GM12878 (cell line): Measurements from ENCODE around the gene SCTR. TPM values are rescaled to one million over a fixed set of nuclear protein-coding genes. Genes with fewer than 3 reads are reported as not detected.

Experiments used
- ATAC-seq: fragments of 200-7000 bp; cut with Tn5 transposase; 3 replicates; pipeline ENCODE4 v1.9.1; 2020; ENCODE audit warnings: mild to moderate bottlenecking, moderate library complexity
- BruUV-seq: library from RNA; stranded (reverse); fragments of 400-500 nt; replicated peaks from 2 replicates; lab custom pipeline; 2021; lab: Mats Ljungman, UMichigan
- CTCF ChIA-PET: fragments of 300-600 bp; sonication (Branson Sonifier 250); formaldehyde crosslinking; extraction: SDS; loops from one replicate; lab custom pipeline; 2021; ENCODE audit warnings: inconsistent platforms; lab: Yijun Ruan, JAX
- POLR2A ChIA-PET: fragments of 350-600 bp; formaldehyde crosslinking; extraction: SDS; loops from one replicate; lab custom pipeline; 2021; ENCODE audit warnings: inconsistent platforms; lab: Charles Lee
- RAD21 ChIA-PET: fragments of 300-600 bp; sonication (Branson Sonifier 250); formaldehyde crosslinking; loops from one replicate; lab custom pipeline; 2023; ENCODE audit warnings: antibody characterized with exemption; ENCODE audit not compliant: unreplicated experiment; lab: Charles Lee
- SMC1A ChIA-PET: fragments of 300-600 bp; sonication (Branson Sonifier 250); formaldehyde crosslinking; loops from one replicate; lab custom pipeline; 2023; ENCODE audit not compliant: unreplicated experiment, uncharacterized antibody; lab: Charles Lee
- DNase-seq: peaks from one replicate; pipeline ENCODE4 v3.0.0-alpha.2; 2011; ENCODE audit warnings: low read depth, low spot score
- FAIRE-seq: peaks from 3 replicates; lab custom pipeline; 2011; peaks lifted over from hg19 to GRCh38; lab: Jason Lieb, UNC
- H2AFZ ChIP-seq: 2 replicates; pipeline ENCODE4 v1.6.0; 2011; ENCODE audit warnings: low read depth, low read length, control low read depth; ENCODE audit not compliant: control insufficient read depth
- H3K27ac ChIP-seq: 2 replicates; pipeline ENCODE4 v1.5.1; 2011; ENCODE audit warnings: control low read depth; ENCODE audit not compliant: control insufficient read depth, insufficient read depth
- H3K27me3 ChIP-seq, 2 experiments: replicated peaks in 1 of 2; 2 replicates each; pipeline versions ENCODE4 v1.6.0 to v1.6.1; 2011; ENCODE audit warnings: low read length in 1 of 2; ENCODE audit not compliant: control insufficient read depth in 2 of 2, insufficient read depth in 2 of 2
- H3K36me3 ChIP-seq, 2 experiments: 2 replicates each; pipeline ENCODE4 v1.5.1; 2011; ENCODE audit warnings: low read length in 1 of 2; ENCODE audit not compliant: control insufficient read depth in 2 of 2, insufficient read depth in 2 of 2
- H3K4me1 ChIP-seq: 2 replicates; pipeline ENCODE4 v1.6.1; 2011; ENCODE audit warnings: mild to moderate bottlenecking, low read length, moderate library complexity, mixed read lengths; ENCODE audit not compliant: control insufficient read depth, insufficient read depth
- H3K4me2 ChIP-seq: 2 replicates; pipeline ENCODE4 v1.6.0; 2011; ENCODE audit warnings: control low read depth; ENCODE audit not compliant: control insufficient read depth, insufficient read depth
- H3K4me3 ChIP-seq: fragments of 200-600 bp; sonication (generic); 2 replicates; pipeline ENCODE4 v1.5.1; 2016
- H3K79me2 ChIP-seq: 2 replicates; pipeline ENCODE4 v1.6.0; 2011; ENCODE audit warnings: low read length; ENCODE audit not compliant: control insufficient read depth, insufficient read depth
- H3K9ac ChIP-seq: 2 replicates; pipeline ENCODE4 v1.8.0; 2011; ENCODE audit warnings: low read length, control low read depth, mixed read lengths; ENCODE audit not compliant: control insufficient read depth, insufficient read depth
- H3K9me3 ChIP-seq: replicated peaks from 3 replicates; pipeline ENCODE4 v1.5.1; 2011; ENCODE audit warnings: mild to moderate bottlenecking, low read length; ENCODE audit not compliant: control insufficient read depth, insufficient read depth
- H4K20me1 ChIP-seq: 2 replicates; pipeline ENCODE4 v1.6.0; 2011; ENCODE audit not compliant: control insufficient read depth, insufficient read depth
- ASH2L ChIP-seq: fragments of 300-600, 200-600 bp; sonication (generic); IDR thresholded peaks from 2 replicates; pipeline ENCODE4 v1.6.1; 2017; ENCODE audit warnings: low read depth, mild to moderate bottlenecking, borderline replicate concordance
- ATF3 ChIP-seq: IDR thresholded peaks from 2 replicates; pipeline ENCODE4 v1.6.1; 2011; ENCODE audit warnings: low read depth, mild to moderate bottlenecking, low read length, moderate library complexity, borderline replicate concordance; ENCODE audit errors: extremely low read depth
- BHLHE40 ChIP-seq, 2 experiments: fragments of 450-650 bp in 1 of 2; IDR thresholded peaks; 2 replicates each; pipeline ENCODE4 v1.6.1; 2011 to 2017; ENCODE audit warnings: low read depth in 2 of 2, borderline replicate concordance in 1 of 2, improper control_type of control experiment in 1 of 2, low read length in 1 of 2, mild to moderate bottlenecking in 1 of 2
- IRF4 ChIP-seq: IDR thresholded peaks from 2 replicates; pipeline ENCODE4 v1.6.1; 2011; ENCODE audit warnings: low read depth, low read length
- KLF5 ChIP-seq: fragments of 450-650 bp; IDR thresholded peaks from 2 replicates; pipeline ENCODE4 v1.6.1; 2014; ENCODE audit warnings: mild to moderate bottlenecking; ENCODE audit not compliant: partially characterized antibody
- MTA3 ChIP-seq: IDR thresholded peaks from 2 replicates; pipeline ENCODE4 v1.6.1; 2012; ENCODE audit warnings: low read length, inconsistent platforms, borderline replicate concordance
- NFXL1 ChIP-seq: fragments of 450-650 bp; IDR thresholded peaks from 2 replicates; pipeline ENCODE4 v1.6.1; 2017; ENCODE audit warnings: antibody characterized with exemption, mild to moderate bottlenecking, borderline replicate concordance
- SIN3A ChIP-seq: IDR thresholded peaks from 2 replicates; pipeline ENCODE4 v1.6.1; 2012; ENCODE audit warnings: low read depth, low read length, improper control_type of control experiment
- YY1 ChIP-seq: IDR thresholded peaks from 2 replicates; pipeline ENCODE4 v1.6.1; 2011; ENCODE audit warnings: low read depth, mild to moderate bottlenecking, low read length
- ZNF207 ChIP-seq: fragments of 450-650 bp; IDR thresholded peaks from 2 replicates; pipeline ENCODE4 v1.6.1; 2014; ENCODE audit warnings: antibody characterized with exemption, mild to moderate bottlenecking, borderline replicate concordance
- ZNF274 ChIP-seq: IDR thresholded peaks from one replicate; pipeline ENCODE4 v1.8.0; 2011; ENCODE audit not compliant: insufficient read length, insufficient read depth
- ZNF622 ChIP-seq: fragments of 450-650 bp; IDR thresholded peaks from 2 replicates; pipeline ENCODE4 v1.6.1; 2017; ENCODE audit warnings: mild to moderate bottlenecking, inconsistent platforms
- WGBS: methylation state at CpG from one replicate; pipeline ENCODE4 v1.1.6; 2016; ENCODE audit warnings: low lambda C conversion rate; ENCODE audit not compliant: insufficient replicate concordance, insufficient coverage; ENCODE audit errors: missing lambda C conversion rate; 5-methylcytosine and 5-hydroxymethylcytosine counted together
- in situ Hi-C: fragments of 300-500 bp; cut with MboI; formaldehyde crosslinking; loops from 9 replicates; pipeline ENCODE4 v1.14.3; 2018; ENCODE audit warnings: mixed read lengths
- intact Hi-C: fragments of 100-400 bp; cut with micrococcal nuclease; formaldehyde crosslinking; loops from one replicate; pipeline ENCODE4 v1.14.2; 2022; ENCODE audit not compliant: unreplicated experiment
- polyA plus RNA-seq, 11 experiments: library from polyadenylated mRNA; depleted of rRNA in 4 of 11; unstranded in 6 of 11; stranded (reverse) in 5 of 11; fragments of >200 nt; fragmentation: Nextera tagmentation in 4 of 11; fragmentation: Illumina TruSeq in 1 of 11; extraction: Ambion mirVana in 4 of 11; extraction: Trizol in 1 of 11; gene quantifications; 1 replicate in 1 of 11; 2 replicates in 10 of 11; pipeline versions ENCODE4 v1.2.1 to v1.2.3, GENCODE V29; 2011 to 2016; ENCODE audit warnings: inconsistent platforms in 2 of 11, missing spikeins in 2 of 11, low read depth in 1 of 11
- total RNA-seq, 4 experiments: library from RNA; depleted of rRNA in 3 of 4; stranded (reverse); fragments of >200 nt in 3 of 4; fragmentation: Illumina TruSeq in 1 of 4; extraction: Trizol in 1 of 4; gene quantifications; 2 replicates each; pipeline versions ENCODE4 v1.2.1 to v1.2.3, GENCODE V29; 2013 to 2021

SCTR gene
- total and polyA plus RNA-seq, 10 of the 15 experiments (the other 5 are each of a cell fraction or from before 2014, with no cell fraction given) = 0.26 TPM; not detected in 9

DNA sequence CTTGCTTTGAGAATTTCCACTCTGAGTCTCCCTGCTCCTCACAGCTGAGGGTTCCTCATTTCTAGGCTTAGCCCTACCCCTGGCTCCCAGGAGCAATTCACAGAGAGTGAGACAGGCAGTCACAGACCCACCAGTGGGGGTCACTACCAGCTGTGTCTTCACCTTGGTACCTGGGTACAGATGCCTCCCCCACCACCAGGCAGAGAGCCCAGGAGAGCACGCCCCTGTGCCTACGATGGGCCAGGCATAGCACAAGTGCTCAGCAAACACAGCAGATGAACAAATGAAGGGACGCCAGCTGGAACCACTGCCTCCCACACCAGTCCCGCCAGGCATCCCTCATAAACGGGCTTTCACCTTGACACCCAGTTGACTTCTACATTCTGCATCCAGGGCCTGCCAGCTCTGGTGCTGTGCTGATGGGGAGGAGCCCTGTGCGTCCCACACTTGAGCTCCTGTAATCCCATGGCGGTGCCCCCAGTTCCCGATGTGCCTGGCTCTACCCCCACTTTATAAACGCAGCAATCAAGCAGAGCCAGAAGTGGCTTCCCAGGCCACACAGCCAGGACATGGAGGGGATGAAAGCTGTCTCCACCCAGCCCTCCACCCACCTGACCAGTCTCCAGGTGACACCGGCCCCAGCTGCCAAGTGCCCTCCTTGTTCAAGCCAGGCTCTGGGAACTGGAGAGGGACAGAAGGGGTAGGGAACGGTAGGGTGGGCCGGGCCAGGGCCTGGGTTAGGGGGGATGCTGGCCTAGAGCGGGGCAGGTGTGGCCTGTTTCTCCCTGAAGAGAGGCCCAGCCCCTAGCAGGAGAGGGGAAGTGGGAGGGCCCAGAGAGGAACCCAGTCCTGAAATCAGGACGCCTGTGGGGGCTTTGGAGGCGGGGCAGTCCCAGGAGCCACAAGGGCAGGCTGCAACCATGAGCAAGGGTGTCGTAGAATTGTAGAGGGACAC lies 42.5 kb downstream of the SCTR start:
- ChIA-PET RAD21 (no interaction called here), CTCF (interaction anchor here (0.8 to 9.2 kb wide), 5 partner anchors 14 to 695 kb away, joined by 3 to 187 read pairs (median 4); no protein-coding TSS in a partner anchor), SMC1A (interaction anchor here (1.2 to 7.8 kb wide), 3 partner anchors 72 to 693 kb away, joined by 3 to 62 read pairs (median 4); no protein-coding TSS in a partner anchor), POLR2A (interaction anchor here (0.8 kb wide), 1 partner anchor 13 kb away, joined by 3 read pairs; no protein-coding TSS in a partner anchor)
- in situ Hi-C loops = loop anchor here (10.0 kb wide), 1 partner anchor 597 kb away; no protein-coding TSS in a partner anchor
- no TSS peak for BruUV-seq
- no peaks in the 10 kb centered on the region for H3K4me1 ChIP-seq
- H3K9me3 ChIP-seq = no peaks in the 10 kb centered on the region
- no peak overlapping the region for H2AFZ ChIP-seq
- FAIRE-seq = no peak
- H4K20me1 ChIP-seq = peaks cover 2% of the 10 kb centered on the region; the same call in 1 of the 2 replicates
- H3K79me2 ChIP-seq = no peaks in the 10 kb centered on the region
- DNase-seq = no peak
- no peak overlapping the region for H3K4me2 ChIP-seq
- no peak overlapping the region for H3K9ac ChIP-seq
- H3K27ac ChIP-seq = no peak overlapping the region
- TF ChIP-seq KLF5 (no peak), YY1 (no peak), SIN3A (no peak), ATF3 (no peak), ZNF622 (no peak), NFXL1 (no peak), IRF4 (no peak), ASH2L (no peak), BHLHE40 (IDR thresholded peaks at IDR 0.05; ENCODE audit: borderline replicate concordance in 1 of 2, low read depth in 2 of 2, low read length in 1 of 2) (no peak), MTA3 (no peak), ZNF207 (no peak), ZNF274 (no peak)
- intact Hi-C loops = no loop called here
- no peak overlapping the region for H3K4me3 ChIP-seq
- no peaks in the 10 kb centered on the region for H3K27me3 ChIP-seq
- H3K36me3 ChIP-seq = no peaks in the 10 kb centered on the region
- 43% methylated on average over 16 of the region's 16 CpGs for WGBS
- ATAC-seq = no peak
